NCI-H1105 treated with DMSO at 0.1 percent for 48 hours (cell line): Measurements from ENCODE around the gene KLF15.
A peak's percentile ranks its signal among the peaks of the same experiment; 100 is the strongest.

Source experiments
- DNase-seq: peaks from one replicate; lab custom pipeline; 2025; lab: John Stamatoyannopoulos, UW

Gene KLF15

DNA sequence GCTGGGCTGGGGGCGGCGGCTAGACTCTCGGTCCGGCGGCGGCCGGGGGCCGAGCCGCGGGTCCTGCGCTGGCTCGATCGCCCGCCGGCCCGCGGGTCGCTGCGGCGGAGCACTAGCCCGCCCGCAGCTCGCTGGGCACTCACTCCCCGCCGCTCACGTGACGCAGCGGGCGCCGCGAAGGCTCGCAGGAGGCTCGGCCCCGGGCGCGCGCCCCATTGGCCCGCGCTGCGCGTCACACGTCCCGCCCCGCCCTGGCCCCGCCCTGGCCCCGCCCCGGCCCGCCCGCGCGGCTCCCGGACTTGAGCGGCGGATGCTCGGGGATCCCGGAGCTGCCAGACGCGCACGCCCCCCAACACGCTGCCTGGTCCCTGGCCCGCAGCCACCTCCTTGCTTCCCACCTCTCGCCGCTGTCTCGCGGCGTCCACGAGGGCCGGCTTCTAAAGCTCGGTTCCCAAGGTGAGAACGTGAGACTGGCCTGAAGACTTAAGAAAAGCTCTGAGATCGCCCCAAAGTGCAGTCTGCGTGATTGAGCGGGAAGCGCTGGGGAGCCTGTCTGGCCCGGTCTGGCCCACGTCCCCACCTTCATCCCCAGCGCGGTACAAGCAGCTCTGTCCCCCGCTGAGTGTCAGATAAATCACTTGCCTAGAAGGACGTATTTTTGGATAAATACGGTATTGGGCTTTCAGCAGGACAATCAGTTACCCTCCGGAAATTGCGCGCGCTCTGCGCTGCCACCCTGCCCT is at the start of gene KLF15:
TSS of gene KLF15 (minus strand) at position 114 of the 743 bp plus-strand sequence. CDS start 4,486 bp downstream, outside the sequence.
- peak; percentile 81 for DNase-seq

DNA sequence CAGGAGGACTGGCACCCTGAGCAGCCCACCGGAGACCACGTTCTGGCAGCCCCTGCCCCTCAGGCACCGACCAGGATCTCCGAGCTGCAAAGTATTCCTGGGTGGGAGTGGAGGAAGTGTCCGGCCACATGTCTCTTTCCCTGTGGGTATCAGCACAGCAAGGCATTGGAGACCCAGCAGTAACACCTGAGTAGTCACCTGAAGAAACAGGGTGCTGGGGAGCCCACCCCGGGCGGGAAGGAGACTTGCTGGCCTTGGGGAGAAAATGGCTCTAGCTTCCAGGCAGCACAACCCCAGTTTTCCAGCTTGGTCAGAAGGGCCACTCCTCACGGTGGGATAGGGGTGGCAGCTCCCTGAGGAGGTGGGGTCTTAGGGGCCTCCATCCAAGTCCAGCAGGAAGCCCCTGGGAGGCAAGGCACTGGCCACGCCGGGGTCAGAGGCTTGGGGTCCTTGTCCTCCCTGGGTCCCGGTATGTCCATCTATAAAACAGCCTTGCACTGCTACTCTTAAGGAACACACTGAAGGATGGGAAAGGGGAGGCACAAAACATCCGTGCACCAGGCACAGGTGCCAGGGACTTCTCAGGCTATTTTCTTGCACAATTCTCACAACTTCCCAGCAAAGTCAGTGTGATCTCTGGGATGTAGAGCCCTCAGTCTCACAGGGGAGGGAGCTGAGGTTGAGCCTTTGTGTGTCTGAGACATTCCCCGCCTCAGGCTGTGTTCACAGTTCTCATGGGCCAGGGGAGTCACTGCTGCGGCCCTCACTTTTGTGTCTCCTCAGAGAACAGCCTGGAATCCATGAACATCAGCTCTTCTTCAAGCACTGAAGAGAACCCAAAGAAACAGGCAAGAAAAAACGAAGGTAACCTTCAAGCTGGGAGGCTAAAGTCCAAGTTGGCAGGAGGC is 49.4 kb upstream of the KLF15 start:
- DNase-seq, result no peak

DNA sequence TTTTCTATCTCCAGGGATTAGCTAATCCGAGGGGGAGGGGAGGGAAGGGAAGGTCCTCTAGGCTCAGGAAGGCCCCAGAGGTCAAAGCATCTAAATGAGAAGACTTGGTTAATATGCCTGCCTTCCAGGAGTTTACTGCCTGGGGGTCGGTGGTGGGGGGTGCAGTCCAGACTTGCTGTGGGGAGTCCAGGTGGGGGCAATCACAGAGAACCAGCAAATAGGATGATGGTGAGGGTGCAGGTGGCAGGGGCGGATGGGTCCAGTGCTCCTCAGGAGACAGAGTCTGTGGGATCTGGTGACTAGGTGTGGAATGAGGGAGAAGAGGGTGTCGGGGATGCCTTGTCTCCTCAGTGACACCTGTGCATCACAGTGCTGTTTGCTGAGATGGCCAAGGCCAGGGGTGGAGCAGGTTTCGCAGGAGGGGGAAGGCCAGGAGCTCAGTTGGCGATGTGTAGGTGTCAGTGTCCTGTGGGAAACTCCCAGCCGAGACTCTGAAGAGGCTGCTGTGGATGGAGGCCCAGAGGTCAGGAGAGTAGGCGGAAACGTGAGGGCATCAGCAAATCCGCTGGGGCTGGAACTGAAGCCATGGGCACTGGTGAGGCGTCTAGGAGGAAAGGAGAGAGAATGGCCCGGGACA is 45.6 kb upstream of the KLF15 start:
- no peak for DNase-seq

DNA sequence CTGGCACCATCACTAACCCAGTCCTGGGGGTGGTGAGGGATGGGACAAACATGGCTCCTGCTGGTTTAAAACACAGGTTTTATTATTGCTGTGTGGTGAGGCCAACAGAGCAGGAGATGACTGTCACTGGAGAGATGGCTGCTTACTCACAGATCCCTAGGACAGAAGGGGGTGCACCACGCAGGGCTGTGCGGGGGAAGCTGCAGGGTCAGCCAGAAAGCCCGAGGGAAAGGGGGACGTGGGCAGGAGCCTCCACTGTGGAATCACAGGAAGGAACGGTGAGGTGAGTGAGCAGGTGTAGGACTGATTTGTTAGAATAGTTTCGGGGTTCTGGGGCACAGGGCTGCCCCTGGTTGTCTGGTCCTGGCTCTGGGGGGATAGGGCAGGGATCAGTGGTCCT is 45.0 kb upstream of the KLF15 start:
- no peak for DNase-seq

DNA sequence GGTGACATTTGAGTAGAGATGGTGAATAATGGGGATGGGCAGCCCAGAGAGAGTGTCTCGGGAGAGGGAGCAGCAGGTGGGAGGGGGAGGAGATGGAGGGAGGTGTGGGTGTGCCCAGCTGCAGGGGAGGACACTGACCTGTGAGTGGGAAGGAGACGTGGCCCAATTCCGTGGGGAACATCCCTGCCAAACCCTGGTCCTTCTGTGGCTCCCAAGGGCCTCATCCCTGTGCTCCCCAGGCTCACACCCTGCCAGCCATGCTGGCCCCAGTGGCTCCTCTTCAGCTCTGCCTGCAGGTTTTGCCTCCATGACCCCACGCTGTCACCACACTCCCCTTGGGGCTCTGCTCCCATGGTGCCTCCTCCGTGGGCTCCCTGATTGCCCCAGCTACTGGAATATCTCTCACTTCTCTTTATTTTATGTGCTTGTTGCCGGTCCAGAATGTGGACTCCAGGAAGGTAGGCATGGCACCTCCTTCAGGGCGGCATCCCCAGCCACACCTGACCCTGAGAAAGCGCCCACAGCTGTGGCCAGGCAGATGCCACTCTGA is 44.5 kb upstream of the KLF15 start:
- DNase-seq, result no peak

DNA sequence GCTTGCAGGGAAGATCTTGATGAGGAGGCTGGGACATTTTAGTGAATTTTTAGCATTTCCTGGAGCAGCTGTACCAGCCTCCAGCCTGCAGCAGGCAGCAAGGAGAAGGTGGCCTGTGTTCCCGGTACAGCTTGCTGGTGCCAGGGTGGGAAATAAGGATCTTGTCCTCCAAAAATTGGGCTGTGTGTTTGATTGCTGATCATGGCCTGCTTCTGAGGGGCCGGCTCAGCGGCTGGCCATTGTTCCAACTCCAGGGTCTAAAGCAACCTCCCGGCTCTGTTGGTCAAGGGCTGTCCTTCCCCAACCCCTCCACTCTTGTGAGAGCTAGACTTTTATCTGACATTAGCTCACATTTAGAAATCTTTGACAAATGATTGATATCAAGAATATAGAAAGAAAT is 42.5 kb upstream of the KLF15 start:
- DNase-seq, result no peak

DNA sequence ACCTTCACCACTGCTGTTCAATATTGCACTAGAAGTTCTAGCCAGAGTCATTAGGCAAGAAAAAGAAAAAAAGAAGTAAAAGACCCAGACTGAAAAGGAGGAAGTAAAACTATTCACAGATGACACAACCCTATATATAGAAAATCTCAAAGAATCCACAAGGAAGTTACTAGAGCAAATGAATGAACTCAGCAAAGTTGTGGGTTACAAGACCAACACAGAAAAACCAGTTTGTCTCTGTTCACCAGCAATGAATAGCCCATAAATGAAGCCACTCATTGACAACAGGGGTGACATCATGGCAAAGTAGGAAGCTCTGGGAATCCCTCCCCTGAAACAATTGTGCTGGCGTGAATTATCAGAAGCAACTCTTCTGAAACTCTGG is 42.1 kb upstream of the KLF15 start:
- no peak for DNase-seq

DNA sequence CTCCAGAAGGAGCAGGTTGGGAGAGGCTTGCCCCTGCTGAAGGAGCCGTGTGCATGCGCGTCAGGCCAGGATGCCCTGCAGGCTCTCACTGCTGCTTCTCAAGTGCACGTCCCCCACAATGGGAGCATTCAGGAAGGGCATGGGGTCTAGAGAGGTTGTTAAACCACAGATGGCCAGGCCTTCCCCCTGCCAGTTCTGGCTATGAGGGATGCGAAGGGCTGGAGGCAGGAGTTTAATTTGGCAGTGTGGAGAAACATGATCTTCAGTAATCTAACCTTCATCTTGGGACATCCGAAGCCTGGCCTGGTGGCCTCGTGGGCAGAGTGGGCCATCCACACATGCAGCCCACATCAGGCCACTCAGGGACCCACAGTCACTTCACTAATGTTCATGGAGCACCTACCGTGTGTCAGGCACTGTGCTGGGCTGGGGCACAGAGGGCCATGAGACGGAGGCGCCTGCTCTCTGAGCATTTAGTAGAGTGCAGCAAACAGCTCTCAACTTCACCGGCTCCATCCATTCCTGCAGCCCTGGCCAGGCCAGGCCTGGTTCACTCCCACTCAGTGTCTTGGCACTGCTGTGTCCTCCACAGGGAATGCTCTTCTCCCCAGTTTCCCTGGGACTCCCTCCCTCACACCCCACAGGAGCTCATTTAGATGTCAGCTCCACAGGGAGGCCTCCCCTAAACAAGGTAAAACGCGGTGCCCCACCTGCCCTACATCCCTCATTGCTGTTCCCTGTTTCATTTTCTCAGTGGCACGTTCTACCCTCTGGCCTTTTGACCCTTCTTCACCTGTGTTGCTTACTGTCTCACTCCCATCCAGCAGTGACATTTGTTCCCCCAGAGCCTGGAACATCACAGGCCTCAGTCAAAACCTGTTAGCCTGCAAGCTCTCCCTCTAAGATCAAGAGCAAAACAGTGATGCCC is 41.5 kb upstream of the KLF15 start:
- no peak for DNase-seq

DNA sequence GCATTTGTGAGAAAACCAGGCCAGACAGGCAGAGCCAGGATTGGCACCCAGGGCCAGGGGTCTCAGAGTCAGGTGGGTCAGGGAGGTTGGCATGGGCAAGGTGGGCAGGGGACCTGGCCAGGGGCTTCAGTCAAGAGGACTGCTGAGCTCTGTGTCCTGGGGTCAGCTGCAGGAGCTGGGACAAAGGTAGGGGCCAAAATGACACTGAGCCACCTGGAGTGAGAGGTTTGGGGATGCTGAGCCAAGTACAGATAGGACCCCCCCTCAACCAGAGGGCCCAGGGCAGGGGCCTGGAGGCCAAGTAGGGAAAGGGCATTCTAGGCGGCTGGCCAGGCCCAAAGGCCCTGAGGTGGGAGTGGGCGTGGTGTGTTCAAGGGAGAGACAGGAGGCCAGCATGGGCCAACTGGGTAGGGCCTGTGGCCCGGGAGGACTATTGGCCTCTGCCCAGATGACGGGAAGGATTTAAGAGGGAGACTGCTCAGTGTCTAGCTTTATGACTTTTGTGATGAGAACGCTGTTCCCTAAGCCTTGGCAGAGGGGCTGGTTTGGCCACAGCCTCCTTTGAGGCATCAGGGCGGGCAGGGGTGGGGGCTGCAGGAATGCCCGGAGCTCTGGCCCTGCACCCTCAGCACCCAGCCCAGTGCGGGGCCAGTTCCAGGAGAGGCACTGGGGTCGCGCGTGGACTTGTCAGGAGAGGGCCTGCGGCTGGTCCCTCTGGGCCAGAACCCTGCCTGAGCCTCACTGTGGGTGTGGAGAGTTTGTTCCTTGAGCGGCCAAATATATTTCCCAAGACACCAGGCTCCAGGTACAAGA is 40.6 kb upstream of the KLF15 start:
- DNase-seq, result no peak

DNA sequence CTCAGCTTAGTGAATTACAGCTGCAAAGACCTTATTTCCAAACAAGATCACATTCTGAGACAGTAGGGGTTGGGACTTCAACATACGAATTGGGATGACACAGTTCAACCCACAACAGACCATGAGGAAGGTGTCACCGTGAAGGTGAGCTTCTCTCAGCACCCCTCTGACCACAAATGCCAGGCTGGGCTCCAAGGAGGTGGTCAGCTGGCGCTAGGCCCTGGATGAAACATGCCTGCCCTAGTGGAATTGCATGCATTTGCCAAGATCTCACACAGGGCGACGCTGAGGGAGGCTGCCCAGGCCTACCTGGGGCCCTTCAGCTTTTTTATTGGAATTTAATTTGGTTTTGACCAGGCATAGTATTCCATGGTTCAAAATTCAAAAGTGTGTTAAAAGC is 39.3 kb upstream of the KLF15 start:
- no peak for DNase-seq

DNA sequence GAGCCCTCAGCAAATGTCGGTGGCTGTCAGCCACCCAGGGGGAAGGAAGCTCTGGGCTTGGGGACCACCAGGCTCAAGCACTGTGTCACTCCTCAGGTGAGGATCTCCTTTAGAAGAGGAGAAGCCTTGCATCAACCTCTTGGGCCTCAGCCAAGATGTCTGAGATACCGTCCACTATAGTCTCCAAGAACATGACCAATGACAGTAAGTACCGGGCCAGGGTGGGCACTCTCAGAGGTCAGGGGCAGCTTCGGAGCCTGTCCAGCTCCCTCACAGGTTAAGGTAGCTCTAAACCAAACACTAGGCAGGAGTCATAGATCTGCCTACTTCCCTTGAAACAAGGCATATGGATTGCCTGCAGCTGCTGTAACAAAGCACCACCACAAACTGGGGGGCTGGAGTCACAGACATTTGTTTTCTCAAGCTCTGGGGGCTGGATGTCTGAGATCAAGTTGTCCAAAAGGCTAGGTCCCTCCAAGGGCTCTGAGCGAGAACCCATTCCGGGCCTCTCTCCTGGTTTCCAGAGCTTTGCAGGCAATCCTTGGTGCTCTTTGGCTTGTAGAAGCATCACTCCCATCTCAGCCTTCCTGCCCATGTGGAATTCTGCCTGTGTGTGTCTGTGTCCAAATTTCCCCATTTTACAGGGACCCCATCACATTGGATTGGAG is 38.8 kb upstream of the KLF15 start:
- no peak for DNase-seq

DNA sequence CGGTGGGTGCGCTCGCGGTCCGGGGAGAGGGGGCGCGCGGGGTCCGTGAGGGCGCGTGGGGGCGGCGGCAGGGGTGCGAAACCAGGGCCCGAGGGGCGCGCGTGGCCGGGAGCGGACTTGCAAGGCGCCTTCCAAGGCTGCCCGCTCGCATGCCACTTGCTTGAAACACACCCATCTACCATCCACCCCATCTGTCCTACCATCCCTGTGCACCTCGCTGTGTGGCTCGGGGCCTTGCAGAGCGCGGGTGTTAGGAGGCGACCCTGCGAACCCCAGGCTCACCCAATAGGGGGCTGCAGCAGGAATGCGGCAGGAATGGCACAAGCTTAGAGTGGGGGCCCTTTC is 37.7 kb upstream of the KLF15 start:
- DNase-seq, result no peak

DNA sequence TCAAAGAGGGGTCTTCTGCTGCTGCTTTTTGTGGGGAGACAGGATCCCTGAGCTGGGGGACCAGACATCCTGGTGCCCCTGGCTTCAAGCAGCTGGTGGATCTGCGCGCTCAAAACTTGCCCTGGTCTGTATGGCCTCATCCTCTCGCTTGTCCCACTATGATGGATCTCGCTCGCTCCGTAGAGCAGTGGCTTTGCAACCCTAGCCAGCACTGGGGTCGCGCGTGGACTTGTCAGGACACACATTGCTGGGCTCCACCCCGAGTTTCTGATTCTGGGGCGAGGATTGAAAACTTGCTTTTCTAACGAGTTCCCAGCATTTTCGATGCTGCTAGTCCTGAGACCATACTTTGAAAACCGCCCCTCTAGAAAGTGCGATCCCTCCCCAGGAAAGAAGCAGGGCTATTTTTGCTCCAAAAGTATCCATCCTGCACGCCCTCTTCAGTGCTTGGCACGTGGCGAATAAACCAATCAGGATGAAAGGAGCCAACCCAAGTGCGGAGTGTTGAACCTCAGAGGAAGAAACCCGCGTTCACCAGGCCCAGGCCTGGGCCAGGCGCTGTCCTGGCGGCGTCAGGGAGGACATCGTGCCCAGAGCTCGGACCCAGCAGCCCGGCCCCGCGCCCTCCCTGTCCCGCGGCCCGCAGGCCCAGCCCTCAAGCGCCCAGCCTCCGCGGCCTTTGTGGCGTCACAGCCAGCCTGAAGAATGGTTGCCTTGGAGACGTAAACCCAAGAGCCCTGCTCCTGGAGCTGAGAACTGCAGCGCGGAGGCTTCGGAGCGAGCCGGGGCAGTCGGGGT is 37.2 kb upstream of the KLF15 start, which contains the start of gene CFAP100:
TSS of gene CFAP100 (plus strand) at position 731 of the 798 bp plus-strand sequence. CDS start 1,092 bp downstream, outside the sequence.
- DNase-seq, result peak; percentile 25

DNA sequence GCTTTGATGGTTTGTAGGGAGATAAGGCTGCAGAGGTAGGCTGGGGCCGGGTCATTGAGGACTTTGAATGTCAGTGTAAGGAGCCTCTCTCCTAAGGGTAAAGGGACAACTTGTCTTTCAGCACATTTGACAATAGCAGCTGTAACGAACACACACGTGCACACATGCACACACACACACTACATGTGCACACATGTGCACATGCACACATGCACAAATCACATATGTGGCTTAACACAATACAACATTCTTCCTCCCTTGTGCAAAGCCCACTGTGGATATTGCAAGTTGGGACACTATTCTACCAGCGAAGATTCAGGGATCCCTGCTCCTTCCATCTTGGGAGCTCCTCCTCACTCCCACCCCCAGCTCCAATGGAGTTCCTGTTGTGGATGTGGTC is 36.4 kb upstream of the KLF15 start:
- no peak for DNase-seq

DNA sequence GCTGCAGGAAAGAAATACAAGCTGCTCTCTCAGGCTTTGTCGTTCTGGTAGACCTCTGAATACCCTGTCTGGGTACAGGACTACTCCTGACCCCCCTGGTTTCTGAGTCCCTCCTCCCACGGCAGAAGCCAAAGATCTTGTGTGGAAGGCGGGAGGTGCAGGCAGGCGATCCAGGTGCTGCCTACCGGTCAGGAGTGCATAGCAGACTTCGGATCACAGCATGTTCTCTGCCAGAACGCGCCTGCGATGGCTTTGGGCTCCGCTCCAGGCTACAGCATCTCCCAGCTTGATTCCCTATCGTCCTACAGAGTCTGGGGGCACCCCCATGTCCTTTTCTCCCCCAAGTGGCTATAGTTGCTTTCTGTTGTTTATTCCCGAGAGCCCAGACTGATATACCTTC is 35.0 kb upstream of the KLF15 start:
- DNase-seq, result no peak

DNA sequence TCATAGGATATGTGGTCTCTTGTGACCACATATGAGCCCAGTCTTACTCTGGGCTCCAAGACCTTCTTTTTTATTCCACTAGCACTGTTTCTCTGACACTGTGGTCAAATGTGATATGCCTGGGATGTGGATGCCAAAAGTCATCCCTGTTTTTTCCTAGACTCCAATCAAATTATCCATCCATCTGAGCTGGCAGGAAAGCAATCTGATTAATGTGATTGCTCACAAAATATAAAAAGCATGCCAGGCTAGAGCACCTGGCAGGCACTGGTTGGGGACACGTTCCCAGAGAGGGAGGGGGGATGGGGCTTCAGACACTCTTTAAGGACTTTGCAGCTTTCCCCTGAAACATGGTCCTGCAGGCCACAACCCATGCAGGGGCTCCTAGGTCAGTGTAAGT is 34.4 kb upstream of the KLF15 start:
- no peak for DNase-seq

DNA sequence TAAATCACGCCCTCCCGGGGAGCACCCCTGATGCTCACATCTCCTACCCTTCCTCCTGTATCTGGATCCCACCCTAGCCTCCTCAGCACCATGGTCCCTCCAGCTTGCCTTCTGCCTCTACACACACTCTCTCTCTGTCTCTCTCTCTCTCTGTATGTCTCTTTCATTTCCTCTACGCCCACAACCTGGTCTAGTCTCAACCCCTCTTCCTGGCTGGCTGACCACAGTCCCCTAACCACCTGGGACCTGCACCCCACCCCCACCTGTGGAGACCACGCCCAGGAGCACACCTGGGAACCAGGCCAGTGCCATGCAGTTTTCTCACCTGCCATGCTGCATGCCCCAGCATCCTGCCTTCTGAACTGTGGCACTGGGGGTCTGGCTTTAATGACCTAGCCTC is 33.5 kb upstream of the KLF15 start:
- no peak for DNase-seq

DNA sequence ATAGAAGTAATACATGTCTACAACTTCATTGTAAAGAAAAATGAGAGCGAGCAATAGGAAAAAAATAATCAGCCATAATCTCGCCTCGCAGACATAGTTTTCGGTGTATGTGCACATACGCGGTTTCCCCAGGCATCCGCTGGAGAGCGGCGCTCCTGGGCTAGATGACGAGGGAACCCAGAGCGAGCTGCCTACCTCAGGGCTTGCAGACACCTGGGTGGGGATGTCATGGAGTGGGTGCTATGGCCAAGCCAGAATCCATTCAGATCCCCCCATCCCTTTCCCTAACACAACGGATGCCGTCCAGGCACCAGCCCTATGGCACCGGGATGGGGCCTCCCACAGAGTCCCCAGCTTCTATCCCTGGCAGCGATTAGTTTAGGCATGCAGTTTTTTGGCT is 33.0 kb upstream of the KLF15 start:
- DNase-seq, result no peak

DNA sequence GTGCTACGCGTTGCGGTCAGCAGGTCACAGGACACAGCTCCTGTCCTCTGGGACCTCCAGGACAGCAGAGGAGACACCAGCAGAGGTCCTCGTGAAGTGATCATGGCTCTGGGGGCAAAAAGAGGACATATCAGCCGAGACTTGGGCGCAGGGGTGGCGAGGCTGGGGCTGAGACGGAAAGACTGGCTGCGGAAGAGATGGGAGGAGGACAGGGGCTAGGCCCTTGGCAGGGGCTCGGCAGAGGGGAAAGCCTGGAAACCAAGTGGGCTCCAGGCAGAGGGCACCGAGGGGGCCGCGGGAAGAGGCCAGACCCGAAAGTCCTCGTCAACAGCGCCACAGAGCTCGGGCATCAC is 32.6 kb upstream of the KLF15 start:
- no peak for DNase-seq
